Measurements from ENCODE around the gene PARL.

- TF ChIP-seq CTCF (IDR thresholded peaks at IDR 0.05; ENCODE audit: poor library complexity), result no peak
- no peak for TF ChIP-seq EZH2 (IDR thresholded peaks at IDR 0.05; ENCODE audit: borderline replicate concordance)
These were observed 86.7 kb downstream of the PARL start for GRCh38 chr3:183797996-183798395.

All from hepatocyte (in vitro differentiated cells).